Peyer's patch (tissue), 4 donors: ENCODE measurements around the gene FGD5.

ENCODE experiments used
- CTCF ChIP-seq, 6 experiments: fragments of 450-650 bp in 4 of 6; fragments of 200-600 bp in 2 of 6; sonication (generic) in 1 of 6; IDR thresholded peaks; one replicate each; pipeline ENCODE4 v1.5.1; 2017 to 2019; ENCODE audit warnings: antibody characterized with exemption in 6 of 6, mild to moderate bottlenecking in 3 of 6, moderate library complexity in 1 of 6
- POLR2A ChIP-seq, 2 donors: fragments of 450-650 bp; IDR thresholded peaks; one replicate each; pipeline ENCODE4 v1.5.1; 2017; ENCODE audit warnings: antibody characterized with exemption in 2 of 2, mild to moderate bottlenecking in 2 of 2, moderate library complexity in 2 of 2

GRCh38 chr3:14874784-14875183 is 56.0 kb downstream of the FGD5 start:
- no peak for TF ChIP-seq CTCF (IDR thresholded peaks at IDR 0.05)
- TF ChIP-seq POLR2A (IDR thresholded peaks at IDR 0.05): no peak
